A549 (cell line): ENCODE results near the gene LITAFD.

Experiments
- BHLHE40 ChIP-seq: IDR thresholded peaks from 2 replicates; pipeline ENCODE4 v1.6.1; 2012; ENCODE audit warnings: low read depth, low read length, inconsistent platforms
- CBX2 ChIP-seq: fragments of 200-600 bp; sonication (generic); IDR thresholded peaks from 2 replicates; pipeline ENCODE4 v1.6.1; 2016; ENCODE audit warnings: low read depth, mild to moderate bottlenecking, borderline replicate concordance
- CTCF ChIP-seq: fragments of >200 bp; sonication (Bioruptor Twin); formaldehyde crosslinking; IDR thresholded peaks from 3 replicates; pipeline ENCODE4 v1.5.1; 2016
- MYC ChIP-seq: IDR thresholded peaks from 2 replicates; pipeline ENCODE4 v1.6.1; 2012; ENCODE audit warnings: mild to moderate bottlenecking, inconsistent platforms, low read length, improper control_type of control experiment, borderline replicate concordance
- NR3C1 ChIP-seq: fragments of >200 bp; sonication (Bioruptor Twin); formaldehyde crosslinking; IDR thresholded peaks from 3 replicates; pipeline ENCODE4 v1.6.1; 2017
- POLR2A ChIP-seq: IDR thresholded peaks from 2 replicates; pipeline ENCODE4 v1.6.1; 2012; ENCODE audit warnings: mild to moderate bottlenecking, low read length
- REST ChIP-seq: fragments of 200-600 bp; sonication (generic); IDR thresholded peaks from 2 replicates; pipeline ENCODE4 v1.6.1; 2016; ENCODE audit warnings: antibody characterized with exemption, mild to moderate bottlenecking, moderate library complexity

GRCh38 chr16:8874388-8874787 is 7.8 kb upstream of the LITAFD start:
- TF ChIP-seq BHLHE40 (no peak), CTCF (no peak), POLR2A (no peak), CBX2 (no peak), MYC (no peak), NR3C1 (no peak), REST (no peak)
